Lung (tissue), 12 donors: ENCODE measurements around the gene TLE3. TPM values are rescaled to one million over a fixed set of nuclear protein-coding genes. Genes with fewer than 3 reads are reported as not detected.

Source experiments
- ATAC-seq: fragments of 200-7000 bp; cut with Tn5 transposase; one replicate; pipeline ENCODE4 v1.9.1; 2020; ENCODE audit warnings: moderate number of reproducible peaks; ENCODE audit not compliant: insufficient read depth, low FRiP score
- DNase-seq, 3 donors: peaks; one replicate each; pipeline ENCODE4 v3.0.0-alpha.2; 2013 to 2017
- H3K27ac ChIP-seq, 2 donors: one replicate each; pipeline ENCODE4 v1.5.1; 2013; ENCODE audit warnings: mild to moderate bottlenecking in 2 of 2, moderate library complexity in 2 of 2, control low read depth in 1 of 2, inconsistent platforms in 1 of 2, low read depth in 1 of 2, low read length in 1 of 2
- H3K27me3 ChIP-seq, 3 donors: one replicate each; pipeline ENCODE4 v1.5.1; 2013; ENCODE audit warnings: low read length in 2 of 3; ENCODE audit not compliant: control insufficient read depth in 3 of 3, insufficient read depth in 3 of 3
- H3K36me3 ChIP-seq, 4 donors: one replicate each; pipeline ENCODE4 v1.5.1; 2013; ENCODE audit warnings: low read length in 4 of 4, mild to moderate bottlenecking in 1 of 4, moderate library complexity in 1 of 4; ENCODE audit not compliant: control insufficient read depth in 4 of 4, insufficient read depth in 4 of 4
- H3K4me1 ChIP-seq, 5 donors: one replicate each; pipeline ENCODE4 v1.5.1; 2013; ENCODE audit warnings: low read length in 5 of 5, mild to moderate bottlenecking in 2 of 5, moderate library complexity in 1 of 5; ENCODE audit not compliant: control insufficient read depth in 5 of 5, insufficient read depth in 5 of 5
- H3K4me3 ChIP-seq: one replicate; pipeline ENCODE4 v1.5.1; 2013; ENCODE audit warnings: mild to moderate bottlenecking, control low read depth, moderate library complexity
- H3K9ac ChIP-seq, 2 donors: one replicate each; pipeline ENCODE4 v1.5.1; 2013; ENCODE audit warnings: low read length in 2 of 2, control low read depth in 1 of 2; ENCODE audit not compliant: insufficient read depth in 1 of 2
- H3K9me3 ChIP-seq, 4 donors: one replicate each; pipeline ENCODE4 v1.5.1; 2013; ENCODE audit warnings: low read length in 3 of 4, mild to moderate bottlenecking in 1 of 4, moderate library complexity in 1 of 4; ENCODE audit not compliant: control insufficient read depth in 4 of 4, insufficient read depth in 3 of 4
- CTCF ChIP-seq: IDR thresholded peaks from 2 replicates; pipeline ENCODE4 v1.5.1; 2012; ENCODE audit warnings: mild to moderate bottlenecking; ENCODE audit errors: control extremely low read depth, extremely low read depth
- WGBS, 2 donors: extraction: QIAGEN DNeasy Blood & Tissue Kit; methylation state at CpG; one replicate each; pipeline ENCODE4 v1.1.7; 2013; 5-methylcytosine and 5-hydroxymethylcytosine counted together
- polyA plus RNA-seq, 2 donors: library from polyadenylated mRNA; stranded (reverse); fragments of 200-250 nt; gene quantifications; one replicate each; pipeline ENCODE4 v1.2.1, GENCODE V29; 2013
- total RNA-seq, 2 donors: library from RNA; depleted of rRNA in 1 of 2; stranded (reverse); fragments of >200 nt in 1 of 2; gene quantifications; one replicate each; pipeline ENCODE4 v1.2.1, GENCODE V29; 2014 to 2021
- donor health status: control.
- donor health status: control.
- donor health status: Bipolar disorder and iron deficiency.
- donor health status: healthy.
- donor health status: DM: yes; HTN: yes; CAD: no.

TLE3 gene
- total and polyA plus RNA-seq, 4 donors = 22.7 to 77.3 (median 73.3) TPM

- DNase-seq (no peak), ATAC-seq (no peak)
- no peak overlapping the region for H3K4me3 ChIP-seq
- H3K27me3 ChIP-seq = no peaks in the 10 kb centered on the region
- H3K9me3 ChIP-seq = no peaks in the 10 kb centered on the region
- H3K36me3 ChIP-seq = no peaks in the 10 kb centered on the region
- no peak for TF ChIP-seq CTCF
- H3K4me1 ChIP-seq = peaks cover 0 to 6% (median 0%) of the 10 kb centered on the region in 5 donors
- no peak overlapping the region for H3K27ac ChIP-seq
- no peak overlapping the region for H3K9ac ChIP-seq
- 83 to 91% methylated on average over 1 of the region's 1 CpG for WGBS, 2 donors
Measured at GRCh38 chr15:70132571-70132970, 34.9 kb upstream of the TLE3 start.

- H3K4me1 ChIP-seq = peaks cover 0 to 10% (median 0%) of the 10 kb centered on the region in 5 donors
- WGBS, 2 donors = 88 to 94% methylated on average over 4 of the region's 4 CpGs
- no peak overlapping the region for H3K9ac ChIP-seq
- DNase-seq (no peak), ATAC-seq (no peak)
- no peaks in the 10 kb centered on the region for H3K27me3 ChIP-seq
- H3K36me3 ChIP-seq = no peaks in the 10 kb centered on the region
- no peak overlapping the region for H3K4me3 ChIP-seq
- H3K9me3 ChIP-seq = no peaks in the 10 kb centered on the region
- no peak overlapping the region for H3K27ac ChIP-seq
- no peak for TF ChIP-seq CTCF
Measured at GRCh38 chr15:70132139-70132538, 34.4 kb upstream of the TLE3 start.

- no peak for TF ChIP-seq CTCF
Measured at GRCh38 chr15:70128414-70129140, 30.9 kb upstream of the TLE3 start.

More at GRCh38 chr15:70128414-70129140, 30.9 kb upstream of the TLE3 start:
- no peak overlapping the region for H3K27ac ChIP-seq
- 61 to 82% methylated on average over 4 of the region's 4 CpGs for WGBS, 2 donors
- no peak for ATAC-seq
- no peak overlapping the region for H3K9ac ChIP-seq
- H3K36me3 ChIP-seq = no peaks in the 10 kb centered on the region
- H3K9me3 ChIP-seq = no peaks in the 10 kb centered on the region
- H3K4me1 ChIP-seq = peaks cover 0 to 10% (median 0%) of the 10 kb centered on the region in 5 donors
- H3K27me3 ChIP-seq = no peaks in the 10 kb centered on the region
- H3K4me3 ChIP-seq = no peak overlapping the region
- DNase-seq = no peak
